OCI-LY1 (cell line): ENCODE results near the gene ST8SIA6.

Experiments
- EZH2 ChIP-seq: fragments of 200-600 bp; sonication (generic), shearing (Covaris generic); IDR thresholded peaks from 2 replicates; pipeline ENCODE4 v1.8.0; 2017; ENCODE audit warnings: borderline replicate concordance, mixed run types, mild to moderate bottlenecking, antibody characterized with exemption, low read length, moderate library complexity, mixed read lengths
- TF ChIP-seq, protein P1 (sequence below): fragments of 200-600 bp; sonication (generic), shearing (Covaris generic); IDR thresholded peaks from 2 replicates; pipeline ENCODE4 v1.5.1; 2017; ENCODE audit warnings: mild to moderate bottlenecking, antibody characterized with exemption, low read length, moderate library complexity, mixed read lengths

DNA sequence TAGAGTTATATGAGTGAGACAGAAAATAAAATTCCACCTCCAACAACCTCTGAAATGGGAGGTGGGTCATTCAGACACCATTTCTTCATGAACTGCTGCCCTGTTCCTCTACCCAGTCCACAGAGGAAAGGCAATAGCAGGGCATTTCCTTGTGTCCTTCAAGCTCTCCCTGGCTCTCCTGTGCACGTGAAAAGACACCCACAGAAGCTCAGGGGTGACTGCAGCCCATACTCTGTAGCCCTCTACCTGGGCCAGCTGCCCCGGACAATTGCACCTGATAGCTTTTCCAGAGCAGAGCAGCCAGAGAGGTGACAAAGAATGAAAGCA is 10.0 kb downstream of the ST8SIA6 start:
- TF ChIP-seq, protein P1, sequence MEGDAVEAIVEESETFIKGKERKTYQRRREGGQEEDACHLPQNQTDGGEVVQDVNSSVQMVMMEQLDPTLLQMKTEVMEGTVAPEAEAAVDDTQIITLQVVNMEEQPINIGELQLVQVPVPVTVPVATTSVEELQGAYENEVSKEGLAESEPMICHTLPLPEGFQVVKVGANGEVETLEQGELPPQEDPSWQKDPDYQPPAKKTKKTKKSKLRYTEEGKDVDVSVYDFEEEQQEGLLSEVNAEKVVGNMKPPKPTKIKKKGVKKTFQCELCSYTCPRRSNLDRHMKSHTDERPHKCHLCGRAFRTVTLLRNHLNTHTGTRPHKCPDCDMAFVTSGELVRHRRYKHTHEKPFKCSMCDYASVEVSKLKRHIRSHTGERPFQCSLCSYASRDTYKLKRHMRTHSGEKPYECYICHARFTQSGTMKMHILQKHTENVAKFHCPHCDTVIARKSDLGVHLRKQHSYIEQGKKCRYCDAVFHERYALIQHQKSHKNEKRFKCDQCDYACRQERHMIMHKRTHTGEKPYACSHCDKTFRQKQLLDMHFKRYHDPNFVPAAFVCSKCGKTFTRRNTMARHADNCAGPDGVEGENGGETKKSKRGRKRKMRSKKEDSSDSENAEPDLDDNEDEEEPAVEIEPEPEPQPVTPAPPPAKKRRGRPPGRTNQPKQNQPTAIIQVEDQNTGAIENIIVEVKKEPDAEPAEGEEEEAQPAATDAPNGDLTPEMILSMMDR = no peak
- no peak for TF ChIP-seq EZH2
